ENCODE results near the gene BPIFA1. TPM values are rescaled to one million over a fixed set of nuclear protein-coding genes. Genes with fewer than 3 reads are reported as not detected.

The BPIFA1 gene
- polyA plus RNA-seq, 3 donors = not detected

- H3K9me3 ChIP-seq (replicated peaks in 1 of 2; ENCODE audit: control insufficient read depth in 1 of 2, insufficient read depth in 1 of 2, low read length in 2 of 2) = no peaks in the 10 kb centered on the region
- H2AFZ ChIP-seq (ENCODE audit: insufficient read depth, low read depth, low read length, poor library complexity, severe bottlenecking) = no peak overlapping the region
- H3K27ac ChIP-seq (ENCODE audit: low read depth in 1 of 2, low read length in 2 of 2) = no peak overlapping the region
- Mint-ChIP-seq H3K36me3 (no peaks in the 10 kb centered on the region), H3K27me3 (ENCODE audit: low read depth in 3 of 3) (peaks cover 3 to 11% (median 5%) of the 10 kb centered on the region in 3 donors), H3K4me1 (no peaks in the 10 kb centered on the region), H3K27ac (peak overlapping the region in 1 of 7 donors; percentile 77), H3K4me3 (no peak overlapping the region), H3K9me3 (peaks cover 0 to 3% (median 2%) of the 10 kb centered on the region in 7 donors)
- H3K27me3 ChIP-seq (ENCODE audit: control insufficient read depth in 2 of 2, insufficient read depth in 2 of 2, low read length in 2 of 2) = no peaks in the 10 kb centered on the region
- intact Hi-C loops (cut with micrococcal nuclease) = loop anchor here in 1 of 2 donors (10.0 kb wide), 1 partner anchor 497 kb away; no protein-coding TSS in a partner anchor
- H3K4me1 ChIP-seq (ENCODE audit: control insufficient read depth in 1 of 2, insufficient read depth in 2 of 2, low read length in 2 of 2) = no peaks in the 10 kb centered on the region
- TF ChIP-seq CTCF (IDR thresholded peaks at IDR 0.05) = peak; percentile 100
- H3K4me3 ChIP-seq (replicated peaks in 1 of 3; ENCODE audit: low read depth in 2 of 3, low read length in 3 of 3) = no peak overlapping the region
- no peaks in the 10 kb centered on the region for H3K79me2 ChIP-seq (ENCODE audit: insufficient read depth, low read length)
- peak; percentile 12 to 52 (median 45) for DNase-seq
- no peak overlapping the region for H3K9ac ChIP-seq (ENCODE audit: insufficient read depth, low read length, poor library complexity, severe bottlenecking)
- H4K20me1 ChIP-seq (ENCODE audit: insufficient read depth, low read length) = no peaks in the 10 kb centered on the region
- 20% methylated on average over 2 of the region's 7 CpGs for WGBS (ENCODE audit: insufficient coverage)
- H3K4me2 ChIP-seq (replicated peaks; ENCODE audit: extremely low read depth, low read length, poor library complexity, severe bottlenecking) = no peak overlapping the region
- H3K36me3 ChIP-seq (replicated peaks in 1 of 2; ENCODE audit: control insufficient read depth in 1 of 2, insufficient read depth in 2 of 2, low read length in 2 of 2) = no peaks in the 10 kb centered on the region
Measured at GRCh38 chr20:33291830-33292355, 56.1 kb downstream of the BPIFA1 start.

Other genes with a start within 250 kb of the BPIFA1 start
- gene SUN5, start 231.6 kb upstream of the BPIFA1 start, polyA plus RNA-seq = not detected
- gene BPIFB2, start 228.3 kb upstream of the BPIFA1 start, polyA plus RNA-seq = not detected
- not detected for gene BPIFB6, start 204.3 kb upstream of the BPIFA1 start, polyA plus RNA-seq
- gene BPIFB3, start 182.1 kb upstream of the BPIFA1 start, polyA plus RNA-seq = not detected
- not detected for gene BPIFB4, start 156.4 kb upstream of the BPIFA1 start, polyA plus RNA-seq
- gene BPIFA2, start 67.8 kb upstream of the BPIFA1 start, polyA plus RNA-seq = not detected
- not detected for gene BPIFA3, start 18.6 kb upstream of the BPIFA1 start, polyA plus RNA-seq
- not detected for gene BPIFB1, start 47.2 kb downstream of the BPIFA1 start, polyA plus RNA-seq
- 10 to 100 TPM; 24.4 to 65.0 (median 25.5) TPM for gene CDK5RAP1, start 165.5 kb downstream of the BPIFA1 start, polyA plus RNA-seq
- under 1 TPM; 0.56 to 0.93 (median 0.63) TPM for gene SNTA1, start 207.8 kb downstream of the BPIFA1 start, polyA plus RNA-seq

Data from CD14-positive monocyte (primary cell).